ENCODE measurements around the gene TRMT10A. TPM values are rescaled to one million over a fixed set of nuclear protein-coding genes. Genes with fewer than 3 reads are reported as not detected.
A peak's percentile ranks its signal among the peaks of the same experiment; 100 is the strongest.

Gene TRMT10A, protein sequence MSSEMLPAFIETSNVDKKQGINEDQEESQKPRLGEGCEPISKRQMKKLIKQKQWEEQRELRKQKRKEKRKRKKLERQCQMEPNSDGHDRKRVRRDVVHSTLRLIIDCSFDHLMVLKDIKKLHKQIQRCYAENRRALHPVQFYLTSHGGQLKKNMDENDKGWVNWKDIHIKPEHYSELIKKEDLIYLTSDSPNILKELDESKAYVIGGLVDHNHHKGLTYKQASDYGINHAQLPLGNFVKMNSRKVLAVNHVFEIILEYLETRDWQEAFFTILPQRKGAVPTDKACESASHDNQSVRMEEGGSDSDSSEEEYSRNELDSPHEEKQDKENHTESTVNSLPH
- total RNA-seq (2014; rRNA removed; shearing (Covaris generic)), result 3.5 and 12.1 TPM in 2 replicates

GRCh38 chr4:99563310-99564186 is at the start of gene TRMT10A:
Gene TRMT10A, minus strand, starts transcription at chr4:99564039. Its CDS starts 4,701 bp downstream, at chr4:99559338.
- Histone ChIP-seq H3K4me3 (peak within 1 kb of the TSS; percentile 61), H3K36me3 (no peaks in the 10 kb centered on the region), H3K9me3 (replicated peaks) (no peaks in the 10 kb centered on the region), H3K4me1 (replicated peaks) (peaks cover 4% of the 10 kb centered on the region), H3K27me3 (replicated peaks) (no peaks in the 10 kb centered on the region), H3K27ac (peak within 1 kb of the TSS; percentile 97)
- DNase-seq (ENCODE audit: low read depth in 1 of 2, low spot score in 2 of 2), result peak; percentile 97 to 99

DNA sequence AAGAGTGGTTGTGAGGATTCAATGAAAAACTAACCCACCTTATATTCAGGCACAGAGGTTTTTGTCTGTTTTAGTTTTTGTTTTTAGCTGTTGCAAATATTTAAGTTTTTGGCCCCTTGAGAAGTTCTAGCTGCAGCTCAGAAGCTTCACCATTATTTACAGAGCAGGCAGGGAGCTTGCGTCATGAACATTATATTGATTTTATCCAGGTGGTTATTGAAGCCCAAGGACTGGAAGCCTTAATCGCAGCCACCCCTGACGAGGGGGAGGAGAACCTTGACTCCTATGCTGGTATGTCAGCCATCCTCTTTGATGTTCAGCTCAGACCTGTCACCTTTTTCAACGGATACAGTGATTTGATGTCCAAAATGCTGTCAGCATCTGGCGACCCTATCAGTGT is 48.9 kb upstream of the TRMT10A start:
- Histone ChIP-seq H3K27ac (no peak overlapping the region), H3K4me1 (replicated peaks) (no peaks in the 10 kb centered on the region), H3K36me3 (no peaks in the 10 kb centered on the region), H3K4me3 (no peak overlapping the region), H3K27me3 (replicated peaks) (peaks cover under 1% of the 10 kb centered on the region; the same call in 1 of the 2 replicates), H3K9me3 (replicated peaks) (no peaks in the 10 kb centered on the region)
- no peak for DNase-seq (ENCODE audit: low read depth in 1 of 2, low spot score in 2 of 2)

GRCh38 chr4:99612281-99612680 is 48.4 kb upstream of the TRMT10A start:
- peaks cover 5% of the 10 kb centered on the region; the same call in 1 of the 2 replicates for H3K27me3 ChIP-seq (replicated peaks)
- no peaks in the 10 kb centered on the region for H3K9me3 ChIP-seq (replicated peaks)
- DNase-seq (ENCODE audit: low read depth in 1 of 2, low spot score in 2 of 2), result no peak
- no peaks in the 10 kb centered on the region for H3K4me1 ChIP-seq (replicated peaks)
- H3K27ac ChIP-seq, result no peak overlapping the region
- H3K36me3 ChIP-seq, result no peaks in the 10 kb centered on the region
- no peak overlapping the region for H3K4me3 ChIP-seq

DNA sequence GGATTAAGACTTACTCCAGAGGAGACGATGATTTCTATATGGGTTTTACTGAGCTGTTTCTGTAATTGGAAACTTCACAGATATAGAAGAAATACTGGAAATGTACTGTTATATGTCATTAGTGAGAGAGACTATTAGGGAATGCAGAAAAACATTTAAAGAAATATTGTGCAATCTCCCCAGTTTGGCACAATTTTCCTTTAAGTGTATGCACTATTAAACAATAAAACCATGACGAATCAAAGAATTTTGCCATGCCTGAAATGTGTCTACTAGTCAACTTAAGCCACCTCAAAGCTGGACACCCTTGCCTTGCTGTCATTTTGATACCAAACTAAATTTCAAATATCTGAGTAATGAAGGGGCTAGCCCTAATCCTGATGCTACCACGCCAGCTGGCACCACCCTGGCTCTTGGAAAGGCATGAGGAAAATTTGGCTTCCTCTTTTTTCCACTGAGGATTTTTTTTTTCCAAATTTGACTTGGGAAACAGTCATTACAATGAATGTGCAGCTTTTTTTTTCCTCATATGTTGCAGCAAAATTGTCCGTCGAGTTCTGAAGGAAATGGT is 46.9 kb upstream of the TRMT10A start:
- Histone ChIP-seq H3K4me3 (no peak overlapping the region), H3K27me3 (replicated peaks) (peaks cover 7% of the 10 kb centered on the region; the same call in 1 of the 2 replicates), H3K4me1 (replicated peaks) (no peaks in the 10 kb centered on the region), H3K27ac (no peak overlapping the region), H3K9me3 (replicated peaks) (no peaks in the 10 kb centered on the region), H3K36me3 (no peaks in the 10 kb centered on the region)
- no peak for DNase-seq (ENCODE audit: low read depth in 1 of 2, low spot score in 2 of 2)

DNA sequence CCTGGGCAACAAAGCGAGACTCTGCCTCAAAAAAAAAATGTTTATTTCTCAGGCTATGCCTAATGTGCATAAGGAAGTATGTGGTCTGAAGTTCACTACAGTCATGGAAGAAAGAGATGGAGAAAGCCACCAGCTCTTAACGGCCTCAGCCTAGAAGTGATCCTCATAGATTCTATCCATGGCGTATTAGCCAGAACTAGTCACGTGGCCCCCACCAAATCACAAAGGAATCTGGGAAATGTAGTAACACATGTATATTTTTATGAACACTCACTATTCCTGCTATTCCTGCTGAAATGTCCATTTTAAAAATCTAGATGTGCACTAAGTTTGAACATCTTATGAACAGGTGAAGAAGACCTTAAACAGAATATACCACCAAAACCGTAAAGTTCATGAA is 44.6 kb upstream of the TRMT10A start:
- Histone ChIP-seq H3K4me3 (no peak overlapping the region), H3K36me3 (no peaks in the 10 kb centered on the region), H3K27ac (no peak overlapping the region), H3K9me3 (replicated peaks) (no peaks in the 10 kb centered on the region), H3K27me3 (replicated peaks) (peaks cover 9% of the 10 kb centered on the region; the same call in 1 of the 2 replicates), H3K4me1 (replicated peaks) (no peaks in the 10 kb centered on the region)
- no peak for DNase-seq (ENCODE audit: low read depth in 1 of 2, low spot score in 2 of 2)

- H3K4me3 ChIP-seq, result no peak overlapping the region
- no peak overlapping the region for H3K27ac ChIP-seq
- no peaks in the 10 kb centered on the region for H3K4me1 ChIP-seq (replicated peaks)
- H3K9me3 ChIP-seq (replicated peaks), result no peaks in the 10 kb centered on the region
- no peaks in the 10 kb centered on the region for H3K36me3 ChIP-seq
- no peak for DNase-seq (ENCODE audit: low read depth in 1 of 2, low spot score in 2 of 2)
- peaks cover 9% of the 10 kb centered on the region; the same call in 1 of the 2 replicates for H3K27me3 ChIP-seq (replicated peaks)
Measured at GRCh38 chr4:99606716-99607115, 42.9 kb upstream of the TRMT10A start.

- Histone ChIP-seq H3K27me3 (replicated peaks) (no peaks in the 10 kb centered on the region), H3K27ac (no peak overlapping the region), H3K4me1 (replicated peaks) (no peaks in the 10 kb centered on the region), H3K4me3 (no peak overlapping the region), H3K36me3 (no peaks in the 10 kb centered on the region), H3K9me3 (replicated peaks) (no peaks in the 10 kb centered on the region)
- DNase-seq (ENCODE audit: low read depth in 1 of 2, low spot score in 2 of 2), result no peak
Measured at GRCh38 chr4:99594818-99595217, 31.0 kb upstream of the TRMT10A start.

DNA sequence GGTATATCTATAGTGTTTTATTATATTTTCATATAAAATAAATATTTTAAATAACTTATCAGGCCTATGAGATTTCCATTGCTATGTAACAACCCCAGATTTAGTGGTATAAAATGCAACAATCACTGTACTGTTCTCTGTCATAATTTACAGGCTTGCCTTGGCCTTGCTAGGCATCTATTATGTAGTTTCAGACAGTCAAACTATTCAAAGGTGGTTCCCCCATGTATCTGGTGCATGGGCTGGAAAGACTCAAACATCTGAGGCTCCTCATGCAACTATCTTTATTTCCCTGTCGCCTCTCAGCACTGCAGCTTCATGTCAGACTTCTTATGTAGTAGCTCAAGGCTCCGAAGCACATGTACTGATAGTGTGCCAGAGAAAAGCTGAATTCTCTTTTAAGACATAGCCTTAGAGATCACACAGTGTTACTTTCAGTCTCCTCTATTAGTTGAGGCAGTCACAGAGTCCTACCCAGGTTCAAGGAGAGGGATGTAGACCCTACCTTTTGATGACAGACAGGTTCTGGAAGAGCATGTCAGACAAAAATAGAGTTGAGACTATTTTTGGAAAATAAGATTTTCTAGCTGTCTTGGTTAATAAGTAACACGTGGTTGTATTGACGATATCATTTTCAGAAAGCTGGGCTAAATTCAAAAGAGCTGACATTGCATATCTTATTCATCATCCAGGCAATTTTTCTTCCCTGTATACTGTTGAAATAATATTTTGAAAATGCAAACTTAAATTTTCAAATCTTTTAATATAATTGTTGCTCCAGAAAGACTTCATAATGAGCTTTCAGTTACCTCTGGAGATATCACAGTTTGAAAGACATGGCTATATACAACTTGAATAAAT is 30.2 kb upstream of the TRMT10A start:
- Histone ChIP-seq H3K27me3 (replicated peaks) (no peaks in the 10 kb centered on the region), H3K36me3 (no peaks in the 10 kb centered on the region), H3K4me3 (no peak overlapping the region), H3K27ac (no peak overlapping the region), H3K4me1 (replicated peaks) (no peaks in the 10 kb centered on the region), H3K9me3 (replicated peaks) (no peaks in the 10 kb centered on the region)
- no peak for DNase-seq (ENCODE audit: low read depth in 1 of 2, low spot score in 2 of 2)

DNA sequence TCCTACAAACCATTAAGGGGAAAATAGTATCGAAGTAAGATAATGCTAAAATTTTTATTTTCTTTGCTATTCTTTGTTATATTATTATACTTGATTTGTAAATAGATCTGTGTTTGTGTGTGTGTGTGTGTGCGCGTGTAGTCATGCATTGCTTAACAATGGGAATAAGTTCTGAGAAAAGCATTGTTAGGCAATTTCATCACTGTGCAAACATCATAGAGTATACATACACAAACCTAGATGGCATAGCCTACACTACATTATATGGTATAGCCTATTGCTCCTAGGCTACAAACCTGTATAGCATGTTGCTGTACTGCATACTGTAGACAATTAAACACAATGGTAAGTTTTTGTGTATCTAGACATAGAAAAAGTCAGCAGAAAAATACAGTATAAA is 27.9 kb upstream of the TRMT10A start:
- Histone ChIP-seq H3K4me3 (no peak overlapping the region), H3K36me3 (no peaks in the 10 kb centered on the region), H3K9me3 (replicated peaks) (no peaks in the 10 kb centered on the region), H3K27ac (no peak overlapping the region), H3K27me3 (replicated peaks) (no peaks in the 10 kb centered on the region), H3K4me1 (replicated peaks) (no peaks in the 10 kb centered on the region)
- DNase-seq (ENCODE audit: low read depth in 1 of 2, low spot score in 2 of 2), result no peak

- H3K4me3 ChIP-seq, result no peak overlapping the region
- H3K27ac ChIP-seq, result no peak overlapping the region
- H3K4me1 ChIP-seq (replicated peaks), result no peaks in the 10 kb centered on the region
- no peaks in the 10 kb centered on the region for H3K36me3 ChIP-seq
- H3K27me3 ChIP-seq (replicated peaks), result no peaks in the 10 kb centered on the region; the same call in 1 of the 2 replicates
- DNase-seq (ENCODE audit: low read depth in 1 of 2, low spot score in 2 of 2), result no peak
- no peaks in the 10 kb centered on the region for H3K9me3 ChIP-seq (replicated peaks)
Measured at GRCh38 chr4:99587803-99588202, 24.0 kb upstream of the TRMT10A start.

DNA sequence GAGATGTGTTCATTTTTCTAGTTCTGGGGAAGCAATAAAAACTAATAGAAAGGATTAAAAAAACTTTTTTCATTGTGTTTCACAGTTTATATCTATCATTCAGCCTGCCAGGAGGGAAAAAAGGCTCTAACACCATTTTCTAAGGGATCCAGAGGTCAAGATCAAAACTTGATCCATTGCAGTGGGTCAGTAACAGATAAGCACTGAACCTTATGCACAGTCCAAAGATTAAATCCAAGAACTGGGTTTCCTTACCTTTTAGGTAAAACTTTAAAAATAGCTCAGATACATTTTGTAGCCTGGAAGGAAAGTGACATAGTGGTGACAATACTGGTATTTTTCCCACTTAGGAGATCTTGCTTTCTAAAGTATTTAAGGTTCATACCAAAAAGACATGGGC is 23.5 kb upstream of the TRMT10A start:
- Histone ChIP-seq H3K4me1 (replicated peaks) (no peaks in the 10 kb centered on the region), H3K4me3 (no peak overlapping the region), H3K9me3 (replicated peaks) (no peaks in the 10 kb centered on the region), H3K27me3 (replicated peaks) (no peaks in the 10 kb centered on the region; the same call in 1 of the 2 replicates), H3K27ac (no peak overlapping the region), H3K36me3 (no peaks in the 10 kb centered on the region)
- DNase-seq (ENCODE audit: low read depth in 1 of 2, low spot score in 2 of 2), result no peak

GRCh38 chr4:99586797-99587196 is 23.0 kb upstream of the TRMT10A start:
- Histone ChIP-seq H3K27ac (no peak overlapping the region), H3K4me3 (no peak overlapping the region), H3K36me3 (no peaks in the 10 kb centered on the region), H3K9me3 (replicated peaks) (no peaks in the 10 kb centered on the region), H3K27me3 (replicated peaks) (no peaks in the 10 kb centered on the region; the same call in 1 of the 2 replicates), H3K4me1 (replicated peaks) (no peaks in the 10 kb centered on the region)
- DNase-seq (ENCODE audit: low read depth in 1 of 2, low spot score in 2 of 2), result no peak

DNA sequence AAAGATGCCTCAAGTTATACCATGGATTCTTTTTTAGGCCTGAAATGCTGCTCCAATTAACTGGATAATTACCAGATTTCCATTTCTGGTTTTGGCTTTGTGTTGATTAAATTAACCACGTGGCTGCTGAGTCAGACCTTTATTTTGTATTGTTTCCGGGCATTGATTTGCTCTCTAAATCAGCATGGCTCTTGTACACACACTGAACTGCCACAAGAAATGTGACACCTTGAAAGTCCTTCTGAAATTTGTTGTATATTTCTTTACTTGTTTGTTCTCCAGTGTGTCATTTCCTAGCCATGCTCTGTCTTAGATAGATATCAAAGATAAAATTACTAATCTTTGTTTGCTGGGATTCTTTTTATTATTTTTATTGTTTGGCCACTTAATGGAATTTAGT is 22.5 kb upstream of the TRMT10A start:
- no peaks in the 10 kb centered on the region for H3K9me3 ChIP-seq (replicated peaks)
- no peaks in the 10 kb centered on the region; the same call in 1 of the 2 replicates for H3K27me3 ChIP-seq (replicated peaks)
- no peak overlapping the region for H3K4me3 ChIP-seq
- no peaks in the 10 kb centered on the region for H3K36me3 ChIP-seq
- DNase-seq (ENCODE audit: low read depth in 1 of 2, low spot score in 2 of 2), result no peak
- no peak overlapping the region for H3K27ac ChIP-seq
- no peaks in the 10 kb centered on the region for H3K4me1 ChIP-seq (replicated peaks)
